Astrocyte (in vitro differentiated cells and primary cell): ENCODE results near the gene ATN1. TPM values are rescaled to one million over a fixed set of nuclear protein-coding genes. Genes with fewer than 3 reads are reported as not detected.

Experiments
- DNase-seq: peaks from one replicate; pipeline ENCODE4 v3.0.0-alpha.2; 2010; ENCODE audit warnings: low read depth
- FAIRE-seq: peaks from 2 replicates; lab custom pipeline; 2011; peaks lifted over from hg19 to GRCh38; lab: Jason Lieb, UNC
- H2AFZ ChIP-seq: 2 replicates; pipeline ENCODE4 v1.6.0; 2012; ENCODE audit warnings: low read depth, low read length, inconsistent platforms
- H3K27ac ChIP-seq: 2 replicates; pipeline ENCODE4 v1.5.1; 2011; ENCODE audit warnings: low read depth, low read length, inconsistent platforms
- H3K27me3 ChIP-seq: 2 replicates; pipeline ENCODE4 v1.6.0; 2011; ENCODE audit warnings: low read length, inconsistent platforms; ENCODE audit not compliant: insufficient read depth
- H3K36me3 ChIP-seq: 2 replicates; pipeline ENCODE4 v1.5.1; 2011; ENCODE audit warnings: low read length, inconsistent platforms; ENCODE audit not compliant: insufficient read depth
- H3K4me1 ChIP-seq: 2 replicates; pipeline ENCODE4 v1.5.1; 2011; ENCODE audit warnings: low read length, inconsistent platforms; ENCODE audit not compliant: insufficient read depth
- H3K4me2 ChIP-seq: 2 replicates; pipeline ENCODE4 v1.6.0; 2012; ENCODE audit warnings: low read length, inconsistent platforms
- H3K4me3 ChIP-seq: 2 replicates; pipeline ENCODE4 v1.5.1; 2011; ENCODE audit warnings: low read depth, mild to moderate bottlenecking, low read length, inconsistent platforms; ENCODE audit not compliant: insufficient read depth
- H3K79me2 ChIP-seq: 2 replicates; pipeline ENCODE4 v1.6.0; 2012; ENCODE audit warnings: mild to moderate bottlenecking, low read length, inconsistent platforms; ENCODE audit not compliant: insufficient read depth
- H3K9ac ChIP-seq: 2 replicates; pipeline ENCODE4 v1.6.0; 2012; ENCODE audit warnings: mild to moderate bottlenecking, low read length, inconsistent platforms
- H3K9me3 ChIP-seq: 2 replicates; pipeline ENCODE4 v1.5.1; 2012; ENCODE audit warnings: low read depth, mild to moderate bottlenecking, low read length, inconsistent platforms; ENCODE audit not compliant: insufficient read depth
- H4K20me1 ChIP-seq: 2 replicates; pipeline ENCODE4 v1.6.0; 2012; ENCODE audit warnings: low read length, inconsistent platforms; ENCODE audit not compliant: insufficient read depth
- H3K27ac Mint-ChIP-seq: one replicate; pipeline ENCODE4 v1.8.0; 2021; ENCODE audit warnings: mild to moderate bottlenecking, mixed read lengths; ENCODE audit not compliant: unreplicated experiment
- H3K27me3 Mint-ChIP-seq: one replicate; pipeline ENCODE4 v1.8.0; 2021; ENCODE audit warnings: low read depth, mixed read lengths; ENCODE audit not compliant: unreplicated experiment
- H3K36me3 Mint-ChIP-seq: one replicate; pipeline ENCODE4 v1.8.0; 2021; ENCODE audit warnings: low read depth, mixed read lengths; ENCODE audit not compliant: unreplicated experiment
- H3K4me1 Mint-ChIP-seq: one replicate; pipeline ENCODE4 v1.8.0; 2021; ENCODE audit warnings: low read depth, mixed read lengths; ENCODE audit not compliant: unreplicated experiment
- H3K4me3 Mint-ChIP-seq: one replicate; pipeline ENCODE4 v1.8.0; 2021; ENCODE audit warnings: mild to moderate bottlenecking, moderate library complexity, mixed read lengths; ENCODE audit not compliant: unreplicated experiment
- H3K9me3 Mint-ChIP-seq: one replicate; pipeline ENCODE4 v1.8.0; 2021; ENCODE audit warnings: mild to moderate bottlenecking, mixed read lengths; ENCODE audit not compliant: unreplicated experiment
- EZH2 ChIP-seq: IDR thresholded peaks from 2 replicates; pipeline ENCODE4 v1.6.1; 2012; ENCODE audit warnings: mild to moderate bottlenecking, low read length, inconsistent platforms; ENCODE audit not compliant: insufficient read depth
- total RNA-seq: library from RNA; stranded (reverse); gene quantifications from 2 replicates; pipeline ENCODE4 v1.2.1, GENCODE V29; 2021
- TF ChIP-seq, protein P1 (sequence below): IDR thresholded peaks from 2 replicates; pipeline ENCODE4 v1.5.1; 2011; ENCODE audit warnings: low read depth, mild to moderate bottlenecking, inconsistent platforms, low read length, moderate library complexity; ENCODE audit not compliant: insufficient read depth

ATN1 gene
- total RNA-seq, 1 donor from 2014 or later, result 97.8 TPM

DNA sequence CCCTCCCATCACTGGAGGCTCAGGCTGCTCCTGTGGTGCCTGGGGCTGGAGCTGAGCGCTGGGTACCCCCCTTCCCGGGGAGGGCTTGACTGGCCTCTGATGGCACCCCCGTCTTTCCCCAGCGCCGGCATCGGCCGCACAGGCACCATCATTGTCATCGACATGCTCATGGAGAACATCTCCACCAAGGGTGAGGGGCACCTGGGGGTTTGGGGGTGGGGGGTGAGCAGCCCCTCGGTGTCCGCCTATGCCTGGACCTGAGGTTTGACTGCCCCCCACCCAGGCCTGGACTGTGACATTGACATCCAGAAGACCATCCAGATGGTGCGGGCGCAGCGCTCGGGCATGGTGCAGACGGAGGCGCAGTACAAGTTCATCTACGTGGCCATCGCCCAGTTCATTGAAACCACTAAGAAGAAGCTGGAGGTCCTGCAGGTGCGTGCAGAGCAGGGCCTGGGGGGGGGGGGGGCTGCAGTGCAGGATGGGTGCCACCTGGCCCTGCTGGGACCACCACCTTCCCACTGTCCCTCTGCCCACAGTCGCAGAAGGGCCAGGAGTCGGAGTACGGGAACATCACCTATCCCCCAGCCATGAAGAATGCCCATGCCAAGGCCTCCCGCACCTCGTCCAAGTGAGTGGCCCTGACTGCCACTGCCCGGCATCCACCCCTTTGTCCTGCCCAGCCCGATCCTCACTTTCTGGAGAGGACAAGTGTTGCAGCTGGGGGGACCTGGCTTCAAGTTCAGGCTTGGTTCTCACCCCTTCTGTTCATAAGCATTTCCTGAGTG, 32.2 kb downstream of the ATN1 start:
- Histone ChIP-seq H3K79me2 (no peaks in the 10 kb centered on the region), H3K36me3 (no peaks in the 10 kb centered on the region), H4K20me1 (no peaks in the 10 kb centered on the region), H3K9ac (no peak overlapping the region), H3K4me1 (peaks cover 19% of the 10 kb centered on the region), H3K27ac (no peak overlapping the region), H3K9me3 (no peaks in the 10 kb centered on the region), H3K27me3 (no peaks in the 10 kb centered on the region), H2AFZ (no peak overlapping the region), H3K4me3 (no peak overlapping the region), H3K4me2 (no peak overlapping the region)
- peaks cover 2% of the 10 kb centered on the region for H3K36me3 Mint-ChIP-seq
- H3K27ac Mint-ChIP-seq, result no peak overlapping the region
- H3K27me3 Mint-ChIP-seq, result peaks cover 4% of the 10 kb centered on the region
- H3K9me3 Mint-ChIP-seq, result no peaks in the 10 kb centered on the region
- TF ChIP-seq, protein P1, sequence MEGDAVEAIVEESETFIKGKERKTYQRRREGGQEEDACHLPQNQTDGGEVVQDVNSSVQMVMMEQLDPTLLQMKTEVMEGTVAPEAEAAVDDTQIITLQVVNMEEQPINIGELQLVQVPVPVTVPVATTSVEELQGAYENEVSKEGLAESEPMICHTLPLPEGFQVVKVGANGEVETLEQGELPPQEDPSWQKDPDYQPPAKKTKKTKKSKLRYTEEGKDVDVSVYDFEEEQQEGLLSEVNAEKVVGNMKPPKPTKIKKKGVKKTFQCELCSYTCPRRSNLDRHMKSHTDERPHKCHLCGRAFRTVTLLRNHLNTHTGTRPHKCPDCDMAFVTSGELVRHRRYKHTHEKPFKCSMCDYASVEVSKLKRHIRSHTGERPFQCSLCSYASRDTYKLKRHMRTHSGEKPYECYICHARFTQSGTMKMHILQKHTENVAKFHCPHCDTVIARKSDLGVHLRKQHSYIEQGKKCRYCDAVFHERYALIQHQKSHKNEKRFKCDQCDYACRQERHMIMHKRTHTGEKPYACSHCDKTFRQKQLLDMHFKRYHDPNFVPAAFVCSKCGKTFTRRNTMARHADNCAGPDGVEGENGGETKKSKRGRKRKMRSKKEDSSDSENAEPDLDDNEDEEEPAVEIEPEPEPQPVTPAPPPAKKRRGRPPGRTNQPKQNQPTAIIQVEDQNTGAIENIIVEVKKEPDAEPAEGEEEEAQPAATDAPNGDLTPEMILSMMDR, result no peak
- no peak for TF ChIP-seq EZH2
- no peak for FAIRE-seq
- H3K4me3 Mint-ChIP-seq, result no peak overlapping the region
- no peak for DNase-seq
- peaks cover 23% of the 10 kb centered on the region for H3K4me1 Mint-ChIP-seq

DNA sequence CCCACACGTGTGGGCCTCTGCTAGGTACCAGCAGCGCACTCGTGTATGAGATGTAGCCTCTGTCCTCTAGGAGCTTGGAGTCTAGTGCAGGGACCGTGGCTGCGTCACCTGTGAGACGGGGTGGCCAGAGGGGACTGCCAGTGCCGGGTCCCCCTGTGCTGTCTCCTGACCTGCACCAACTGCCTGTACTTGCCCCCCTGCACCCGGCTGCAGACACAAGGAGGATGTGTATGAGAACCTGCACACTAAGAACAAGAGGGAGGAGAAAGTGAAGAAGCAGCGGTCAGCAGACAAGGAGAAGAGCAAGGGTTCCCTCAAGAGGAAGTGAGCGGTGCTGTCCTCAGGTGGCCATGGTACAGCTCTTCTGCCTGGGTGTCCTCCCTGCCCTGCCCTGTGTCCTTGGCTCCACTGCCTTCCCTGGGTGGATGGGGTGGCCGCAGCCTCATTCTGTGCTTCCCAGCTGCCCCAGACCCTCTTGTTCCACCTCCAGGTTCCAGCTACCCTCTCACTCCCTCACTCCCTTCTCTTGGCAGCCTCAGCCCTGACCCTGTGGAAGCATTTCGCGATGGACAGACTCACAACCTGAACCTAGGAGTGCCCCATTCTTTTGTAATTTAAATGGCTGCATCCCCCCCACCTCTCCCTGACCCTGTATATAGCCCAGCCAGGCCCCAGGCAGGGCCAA, 33.0 kb downstream of the ATN1 start:
- Histone ChIP-seq H3K27ac (no peak overlapping the region), H3K4me3 (no peak overlapping the region), H3K79me2 (no peaks in the 10 kb centered on the region), H3K4me2 (peak overlapping the region; percentile 78), H4K20me1 (no peaks in the 10 kb centered on the region), H3K27me3 (no peaks in the 10 kb centered on the region), H3K9me3 (no peaks in the 10 kb centered on the region), H3K9ac (peak overlapping the region; percentile 66), H3K36me3 (peaks cover 6% of the 10 kb centered on the region), H2AFZ (peak overlapping the region; percentile 89), H3K4me1 (peaks cover 19% of the 10 kb centered on the region)
- no peak for FAIRE-seq
- peaks cover 4% of the 10 kb centered on the region for H3K27me3 Mint-ChIP-seq
- peaks cover 8% of the 10 kb centered on the region for H3K36me3 Mint-ChIP-seq
- DNase-seq, result peak; percentile 16
- no peak overlapping the region for H3K27ac Mint-ChIP-seq
- peaks cover 23% of the 10 kb centered on the region for H3K4me1 Mint-ChIP-seq
- TF ChIP-seq, protein P1, result no peak
- TF ChIP-seq EZH2, result no peak
- no peaks in the 10 kb centered on the region for H3K9me3 Mint-ChIP-seq
- H3K4me3 Mint-ChIP-seq, result no peak overlapping the region
